Measurements from ENCODE around the gene HLF.

DNA sequence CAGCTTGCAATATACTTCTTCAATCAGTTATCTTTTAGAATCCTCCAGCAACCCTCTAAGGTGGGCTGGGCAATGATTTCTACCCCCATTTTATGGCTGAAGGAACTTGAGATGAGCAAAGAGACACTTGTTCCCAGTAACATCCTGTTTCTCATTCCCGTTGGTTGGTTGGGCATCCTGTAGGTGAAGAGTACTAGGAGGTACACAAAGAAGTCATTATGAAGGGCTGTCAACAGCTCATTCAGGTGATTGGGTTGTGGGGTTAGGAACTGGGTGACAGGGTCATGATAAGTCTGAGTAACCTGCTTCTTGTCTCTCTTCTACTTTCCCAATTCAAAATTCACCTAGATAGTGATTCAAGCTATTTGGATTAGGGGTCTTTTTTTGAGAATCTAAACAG is 80.4 kb downstream of the HLF start:
- TF ChIP-seq POLR2A (IDR thresholded peaks at IDR 0.05; ENCODE audit: low read depth, low read length), result no peak
- TF ChIP-seq TAF1 (IDR thresholded peaks at IDR 0.05; ENCODE audit: low read depth, low read length), result no peak
- TF ChIP-seq POLR2AphosphoS5 (IDR thresholded peaks at IDR 0.05; ENCODE audit: low read depth, low read length), result no peak
- TF ChIP-seq POU2F2 (IDR thresholded peaks at IDR 0.05; ENCODE audit: low read depth, low read length), result no peak
- TF ChIP-seq SPI1 (IDR thresholded peaks at IDR 0.05; ENCODE audit: low read depth, low read length), result no peak
- no peak for TF ChIP-seq PAX5 (IDR thresholded peaks at IDR 0.05; ENCODE audit: insufficient read depth, low read length, severe bottlenecking)
